Left ventricle myocardium inferior (tissue), 1 donor: ENCODE results near the gene RIMKLB. TPM values are rescaled to one million over a fixed set of nuclear protein-coding genes. Genes with fewer than 3 reads are reported as not detected.

ENCODE experiments used
- DNase-seq: peaks from one replicate; pipeline ENCODE4 v3.0.0-alpha.2; 2020
- H3K27ac ChIP-seq: fragments of 200-600 bp; replicated peaks from 2 replicates; pipeline ENCODE4 v1.8.0; 2021
- H3K27me3 ChIP-seq: fragments of 200-600 bp; 2 replicates; pipeline ENCODE4 v1.8.0; 2021; ENCODE audit warnings: low read depth
- H3K36me3 ChIP-seq: fragments of 200-600 bp; 2 replicates; pipeline ENCODE4 v1.8.0; 2021
- H3K4me1 ChIP-seq: fragments of 200-600 bp; 2 replicates; pipeline ENCODE4 v1.8.0; 2021
- H3K4me3 ChIP-seq: fragments of 200-600 bp; 2 replicates; pipeline ENCODE4 v1.8.0; 2021; ENCODE audit warnings: mild to moderate bottlenecking, moderate library complexity
- H3K9me3 ChIP-seq: fragments of 200-600 bp; replicated peaks from 2 replicates; pipeline ENCODE4 v1.8.0; 2021
- intact Hi-C: fragments of 100-400 bp; cut with micrococcal nuclease; formaldehyde crosslinking; loops from one replicate; pipeline ENCODE4 v1.11.0; 2022
- long read RNA-seq: library from polyadenylated mRNA; unstranded; transcript quantifications from one replicate; pipeline ENCODE4 v2.0.0, GENCODE V29; 2021
- total RNA-seq: library from RNA; stranded (reverse); fragmentation: NEBNext Ultra II Directional; extraction: Animal tissue kit (Norgen Biotek cat#: 25700); gene quantifications from one replicate; pipeline ENCODE4 v1.2.1, GENCODE V29; 2021
- TF ChIP-seq, protein P1 (sequence below): fragments of 200-600 bp; IDR thresholded peaks from 2 replicates; pipeline ENCODE4 v1.8.0; 2021; ENCODE audit warnings: antibody characterized with exemption, mild to moderate bottlenecking, borderline replicate concordance
- donor health status: DM: no; HTN: yes; CAD: no; lungs with severe emphysema.

RIMKLB gene, protein sequence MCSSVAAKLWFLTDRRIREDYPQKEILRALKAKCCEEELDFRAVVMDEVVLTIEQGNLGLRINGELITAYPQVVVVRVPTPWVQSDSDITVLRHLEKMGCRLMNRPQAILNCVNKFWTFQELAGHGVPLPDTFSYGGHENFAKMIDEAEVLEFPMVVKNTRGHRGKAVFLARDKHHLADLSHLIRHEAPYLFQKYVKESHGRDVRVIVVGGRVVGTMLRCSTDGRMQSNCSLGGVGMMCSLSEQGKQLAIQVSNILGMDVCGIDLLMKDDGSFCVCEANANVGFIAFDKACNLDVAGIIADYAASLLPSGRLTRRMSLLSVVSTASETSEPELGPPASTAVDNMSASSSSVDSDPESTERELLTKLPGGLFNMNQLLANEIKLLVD
- 14.0 TPM for total RNA-seq
- long read RNA-seq, transcript RIMKLB-205 (6 exons, 2,236 nt) = major isoform, 5 of 13 reads
- long read RNA-seq, partial matches to known transcripts = 1 of 13 reads
- long read RNA-seq, other reads (novel, unspliced or antisense) = 4 of 13 reads

DNA sequence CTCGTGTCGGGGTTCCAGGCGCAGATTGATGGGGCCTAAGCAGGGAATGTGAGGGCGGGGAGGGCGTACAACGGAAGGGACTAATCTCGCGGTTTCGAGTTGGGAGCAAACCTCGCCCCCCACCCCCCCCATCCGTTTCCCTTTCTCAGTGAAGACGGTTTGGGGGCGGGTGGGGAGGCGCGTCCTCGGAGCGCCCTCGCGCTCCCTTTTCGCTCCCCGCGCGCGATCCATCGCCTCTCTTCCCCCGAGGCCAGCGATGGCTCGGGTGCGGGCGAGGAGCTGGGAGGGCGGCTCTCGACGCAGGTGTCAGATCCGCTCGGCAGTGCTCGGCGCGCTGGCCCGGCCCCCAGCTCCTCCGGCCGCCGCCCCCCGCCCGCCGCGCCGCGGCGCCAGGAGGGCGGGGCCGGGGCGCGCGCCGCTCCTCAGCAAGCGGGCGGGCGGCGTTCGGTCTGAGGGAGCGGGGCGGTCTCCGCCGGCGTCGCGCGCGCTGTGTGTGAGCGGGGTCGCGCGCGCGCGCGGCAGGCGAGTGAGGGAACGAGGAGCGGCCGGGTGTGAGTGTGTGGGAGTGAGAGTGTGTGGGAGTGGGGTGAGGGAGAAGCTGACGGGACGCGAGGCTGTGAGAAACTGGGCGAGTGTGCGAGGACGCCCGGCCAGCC, at the start of gene RIMKLB:
RIMKLB (plus strand) TSS at position 516 of the 656 bp plus-strand sequence. CDS start 15,876 bp downstream, outside the sequence.
- intact Hi-C loops = no loop called here
- H3K27ac ChIP-seq = peak within 1 kb of the TSS; percentile 94
- H3K4me1 ChIP-seq = peaks cover 64% of the 10 kb centered on the region
- peak; percentile 88 for DNase-seq
- peak within 1 kb of the TSS; percentile 99 for H3K4me3 ChIP-seq
- no peaks in the 10 kb centered on the region for H3K36me3 ChIP-seq
- TF ChIP-seq, protein P1, sequence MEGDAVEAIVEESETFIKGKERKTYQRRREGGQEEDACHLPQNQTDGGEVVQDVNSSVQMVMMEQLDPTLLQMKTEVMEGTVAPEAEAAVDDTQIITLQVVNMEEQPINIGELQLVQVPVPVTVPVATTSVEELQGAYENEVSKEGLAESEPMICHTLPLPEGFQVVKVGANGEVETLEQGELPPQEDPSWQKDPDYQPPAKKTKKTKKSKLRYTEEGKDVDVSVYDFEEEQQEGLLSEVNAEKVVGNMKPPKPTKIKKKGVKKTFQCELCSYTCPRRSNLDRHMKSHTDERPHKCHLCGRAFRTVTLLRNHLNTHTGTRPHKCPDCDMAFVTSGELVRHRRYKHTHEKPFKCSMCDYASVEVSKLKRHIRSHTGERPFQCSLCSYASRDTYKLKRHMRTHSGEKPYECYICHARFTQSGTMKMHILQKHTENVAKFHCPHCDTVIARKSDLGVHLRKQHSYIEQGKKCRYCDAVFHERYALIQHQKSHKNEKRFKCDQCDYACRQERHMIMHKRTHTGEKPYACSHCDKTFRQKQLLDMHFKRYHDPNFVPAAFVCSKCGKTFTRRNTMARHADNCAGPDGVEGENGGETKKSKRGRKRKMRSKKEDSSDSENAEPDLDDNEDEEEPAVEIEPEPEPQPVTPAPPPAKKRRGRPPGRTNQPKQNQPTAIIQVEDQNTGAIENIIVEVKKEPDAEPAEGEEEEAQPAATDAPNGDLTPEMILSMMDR = no peak
- H3K9me3 ChIP-seq = no peaks in the 10 kb centered on the region
- H3K27me3 ChIP-seq = no peaks in the 10 kb centered on the region

DNA sequence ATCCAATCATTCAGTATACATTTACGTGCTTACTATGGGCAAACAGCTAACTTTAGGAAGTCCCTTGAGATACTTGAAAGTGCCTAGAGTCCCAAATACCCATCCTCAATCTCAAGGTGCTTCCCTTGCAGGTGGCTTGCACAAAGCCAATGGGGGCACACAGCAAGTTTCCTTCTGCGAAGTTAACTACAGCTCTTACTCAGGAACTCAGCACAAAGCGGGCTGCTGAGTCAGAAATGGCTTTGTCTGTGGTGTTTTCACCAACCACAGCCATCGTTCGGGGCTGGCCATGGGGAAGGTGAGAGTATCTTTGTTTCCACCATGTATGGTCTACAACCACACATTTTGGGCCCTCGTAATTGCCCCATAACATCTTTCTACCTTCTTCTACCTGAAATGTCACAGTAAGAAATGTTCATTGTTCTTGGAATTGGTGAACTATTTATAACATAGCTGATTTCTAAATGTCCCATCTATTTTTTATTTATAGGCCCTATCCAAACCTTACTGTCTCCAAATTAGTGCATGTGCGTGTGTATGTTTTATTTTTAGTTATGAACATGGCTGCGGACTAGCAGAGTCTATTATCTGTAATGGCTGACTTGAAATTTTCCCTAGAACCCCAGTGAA, 49.1 kb upstream of the RIMKLB start:
- intact Hi-C loops = no loop called here
- no peaks in the 10 kb centered on the region for H3K9me3 ChIP-seq

DNA sequence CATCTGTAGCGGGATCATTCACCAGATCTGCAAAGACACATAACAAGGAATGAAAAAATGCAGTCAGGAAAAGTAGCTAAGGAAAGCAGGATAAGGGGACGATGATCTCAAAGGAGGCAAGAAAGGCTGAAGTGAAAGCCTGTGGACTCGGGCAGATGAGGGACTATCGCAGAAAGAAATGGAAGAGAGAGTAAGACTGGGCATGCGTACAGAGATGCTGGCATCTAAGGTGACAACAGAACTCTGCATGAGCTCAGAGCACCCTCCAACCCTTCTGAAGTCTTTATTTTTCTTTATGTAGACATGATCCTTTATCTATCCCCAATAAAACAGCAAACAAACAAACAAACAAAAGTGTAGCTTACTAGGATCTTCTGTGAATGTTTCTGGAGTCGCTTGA, 42.4 kb upstream of the RIMKLB start:
- intact Hi-C loops = no loop called here
- H3K36me3 ChIP-seq = no peaks in the 10 kb centered on the region
- no peaks in the 10 kb centered on the region for H3K4me1 ChIP-seq
- H3K27me3 ChIP-seq = no peaks in the 10 kb centered on the region
- TF ChIP-seq, protein P1 = no peak
- H3K9me3 ChIP-seq = peaks cover 6% of the 10 kb centered on the region
- H3K4me3 ChIP-seq = no peak overlapping the region
- DNase-seq = no peak
- no peak overlapping the region for H3K27ac ChIP-seq

More for the DNA sequence above, 49.1 kb upstream of the RIMKLB start:
- DNase-seq = no peak
- Histone ChIP-seq H3K36me3 (no peaks in the 10 kb centered on the region), H3K27me3 (no peaks in the 10 kb centered on the region), H3K27ac (no peak overlapping the region), H3K4me1 (no peaks in the 10 kb centered on the region), H3K4me3 (no peak overlapping the region)
- TF ChIP-seq, protein P1 = no peak

DNA sequence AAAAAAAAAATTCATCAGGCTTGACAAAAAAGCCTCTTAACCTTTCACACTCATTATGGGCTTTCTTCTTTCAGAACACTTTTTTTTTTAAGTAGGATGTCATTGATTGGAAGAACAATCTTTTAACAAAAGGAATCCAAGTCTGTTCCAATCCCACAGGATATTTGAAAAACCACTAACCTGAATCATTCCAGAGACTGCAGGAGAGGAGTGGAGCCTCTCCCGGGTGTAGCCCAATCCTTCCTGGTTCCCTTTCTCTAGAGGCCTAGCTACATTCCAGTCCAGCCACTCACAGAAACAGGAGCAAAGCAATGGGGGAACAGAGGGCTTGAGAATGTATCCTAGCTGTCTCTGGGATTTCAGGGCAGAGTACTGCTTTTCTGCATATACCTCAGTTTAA, 39.4 kb upstream of the RIMKLB start:
- H3K27ac ChIP-seq = no peak overlapping the region
- intact Hi-C loops = no loop called here
- TF ChIP-seq, protein P1 = no peak

DNA sequence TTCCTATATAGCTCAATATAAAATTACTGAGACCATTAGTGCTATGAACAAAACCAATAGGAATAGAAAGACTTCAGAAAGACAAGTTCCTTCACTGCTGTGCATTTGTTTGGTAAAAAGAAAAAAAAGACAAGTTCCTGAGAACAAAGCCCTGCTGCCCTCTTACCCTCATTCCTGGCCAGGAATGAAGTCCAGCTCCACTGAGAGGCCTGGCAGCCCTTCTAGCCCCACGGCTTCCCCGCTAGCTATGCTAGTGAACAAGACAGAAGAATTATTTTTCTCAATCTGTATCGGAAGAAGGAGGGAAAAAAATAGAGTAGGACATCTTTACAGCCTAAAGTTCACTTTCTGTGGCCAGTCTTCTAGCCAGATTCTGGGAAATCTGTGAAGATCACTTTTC, 36.8 kb upstream of the RIMKLB start:
- peak overlapping the region; percentile 55 for H3K4me3 ChIP-seq
- peak overlapping the region; percentile 68 for H3K27ac ChIP-seq

More for the DNA sequence above, 39.4 kb upstream of the RIMKLB start:
- Histone ChIP-seq H3K4me1 (peaks cover under 1% of the 10 kb centered on the region), H3K36me3 (no peaks in the 10 kb centered on the region), H3K9me3 (peaks cover 6% of the 10 kb centered on the region), H3K27me3 (peaks cover 7% of the 10 kb centered on the region), H3K4me3 (no peak overlapping the region)
- DNase-seq = no peak

More for the DNA sequence above, 36.8 kb upstream of the RIMKLB start:
- H3K9me3 ChIP-seq = peaks cover 6% of the 10 kb centered on the region
- DNase-seq = no peak
- peaks cover 8% of the 10 kb centered on the region for H3K27me3 ChIP-seq
- peaks cover 5% of the 10 kb centered on the region for H3K4me1 ChIP-seq
- intact Hi-C loops = loop anchor here (10.0 kb wide), 1 partner anchor 234 kb away; no protein-coding TSS in a partner anchor
- H3K36me3 ChIP-seq = no peaks in the 10 kb centered on the region
- TF ChIP-seq, protein P1 = no peak
